Measurements from ENCODE around the gene PLA2G5.

The PLA2G5 gene

GRCh38 chr1:20093303-20093702 lies 23.3 kb downstream of the PLA2G5 start:
- no peak for DNase-seq

- DNase-seq = no peak
Observed at GRCh38 chr1:20093940-20094391, 24.0 kb downstream of the PLA2G5 start.

GRCh38 chr1:20095564-20096434 lies 25.8 kb downstream of the PLA2G5 start:
- DNase-seq = no peak

DNA sequence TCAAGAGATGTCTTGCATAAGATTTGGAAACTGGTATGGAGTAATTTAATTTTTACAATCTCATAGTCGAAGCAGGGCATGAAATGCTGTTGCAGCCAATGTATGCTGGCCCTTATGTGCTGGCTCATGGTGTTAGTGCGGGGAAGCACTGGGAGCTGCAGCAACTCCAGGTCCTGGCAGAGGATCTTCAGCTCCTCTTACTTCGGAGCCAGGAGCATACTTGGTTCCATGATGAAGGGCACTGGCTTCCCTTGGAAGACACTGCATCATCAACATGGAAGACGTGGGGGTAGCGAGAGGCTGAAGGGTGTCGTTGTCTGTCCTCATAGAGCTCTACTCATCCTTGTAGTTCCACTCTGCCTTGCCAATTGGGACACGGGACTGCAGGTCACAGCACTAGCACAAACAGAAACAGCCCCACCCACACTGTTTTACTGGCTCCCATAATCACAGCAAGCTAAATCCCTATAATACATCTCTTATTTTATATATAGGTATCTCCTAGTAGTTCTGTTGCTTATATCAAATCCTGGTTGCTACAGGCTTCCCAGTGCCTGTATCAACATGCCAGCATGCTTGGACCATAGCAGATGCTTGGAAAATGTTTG lies 26.9 kb downstream of the PLA2G5 start:
- no peak for DNase-seq

DNA sequence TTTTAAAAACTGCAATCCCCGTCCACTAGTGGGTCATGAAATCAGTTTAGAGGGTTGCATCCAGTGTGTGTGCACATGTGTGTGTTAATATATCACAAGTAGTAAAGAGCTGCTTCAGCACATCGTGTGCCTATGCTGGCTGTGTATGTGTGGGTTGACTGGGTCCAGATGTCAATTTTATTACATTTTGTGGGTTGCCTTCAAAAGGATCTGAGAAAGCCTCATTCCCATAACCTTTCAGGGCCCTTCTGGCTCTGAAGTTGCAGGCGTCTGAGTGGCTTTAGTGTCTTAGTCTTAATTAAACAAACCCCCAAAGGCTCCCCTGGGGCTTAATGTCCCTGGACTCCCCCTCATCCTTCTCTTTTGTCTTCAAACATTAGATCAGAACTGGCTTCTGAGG lies 29.5 kb downstream of the PLA2G5 start:
- no peak for DNase-seq

DNA sequence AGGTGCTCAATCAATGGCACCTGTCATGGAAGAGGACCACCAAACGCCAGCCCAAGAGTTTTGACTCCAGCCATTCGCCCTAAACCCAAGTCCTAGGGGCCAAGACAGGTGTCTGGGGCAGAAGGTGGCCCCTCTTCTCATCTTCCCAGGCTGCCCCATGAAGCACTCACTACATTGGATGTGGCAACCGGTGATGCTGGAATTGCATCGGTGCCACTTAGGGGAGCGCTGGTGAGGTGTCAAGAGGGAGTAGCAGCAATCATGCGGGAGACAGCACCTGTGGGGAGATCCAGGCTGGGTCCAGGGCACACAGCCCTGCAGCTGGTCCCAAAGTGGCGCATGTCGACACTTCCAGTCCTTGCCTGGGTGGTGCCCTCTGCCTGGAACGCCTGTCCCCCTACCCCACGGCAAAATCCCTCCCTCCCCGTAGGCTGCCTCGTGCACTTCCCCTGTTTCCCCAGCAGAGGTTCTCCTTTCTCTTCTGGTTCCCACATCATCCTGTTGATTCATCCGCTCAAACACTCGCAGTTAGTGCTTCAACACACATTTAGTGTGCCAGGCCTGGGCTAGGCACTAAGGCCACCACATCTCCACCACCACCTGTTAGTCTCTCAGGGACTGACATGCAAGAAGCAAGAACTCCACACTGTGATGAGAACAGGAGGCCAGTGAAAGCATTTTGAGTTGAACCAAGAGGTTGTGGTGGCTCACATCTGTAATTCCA lies 30.8 kb downstream of the PLA2G5 start:
- peak; percentile 41 for DNase-seq

DNA sequence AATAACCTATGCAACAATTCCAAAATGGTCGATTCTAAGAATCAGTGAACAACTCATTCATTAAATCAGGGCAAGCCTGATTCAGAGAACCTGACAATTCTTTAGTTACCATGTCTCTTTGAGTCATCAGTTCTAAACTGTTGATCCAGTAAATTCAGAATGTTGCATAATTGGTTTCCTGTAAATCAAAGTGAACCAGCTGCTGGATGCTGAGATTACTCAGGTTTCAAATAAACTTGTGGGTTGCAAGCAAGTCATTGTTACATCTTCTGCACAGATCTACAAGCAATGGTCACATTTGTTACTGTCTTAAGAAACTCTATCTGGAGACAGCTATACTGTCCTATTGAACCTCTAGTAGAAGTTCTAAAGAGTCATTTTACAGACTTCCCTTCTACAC lies 32.9 kb downstream of the PLA2G5 start:
- no peak for DNase-seq

DNA sequence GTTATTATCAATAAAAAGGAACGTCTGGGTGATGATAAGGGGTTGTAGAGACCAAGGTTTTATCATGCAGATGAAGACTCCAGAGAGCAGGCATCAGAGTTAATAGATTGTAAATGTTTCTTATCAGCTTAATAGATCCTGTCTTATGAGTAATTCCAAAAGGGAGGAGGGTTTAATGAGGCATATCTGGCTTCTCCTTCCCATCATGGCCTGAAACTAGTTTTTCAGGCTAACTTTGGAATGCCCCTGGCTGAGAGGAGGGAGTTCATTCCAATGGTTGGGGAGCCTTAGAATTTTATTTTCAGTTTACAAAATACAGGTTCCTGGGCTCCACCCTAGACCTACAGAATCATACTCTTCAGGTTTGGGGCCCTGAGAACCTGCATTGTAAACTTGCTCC lies 35.9 kb downstream of the PLA2G5 start:
- DNase-seq = no peak

- no peak for DNase-seq
Observed at GRCh38 chr1:20107351-20107750, 37.4 kb downstream of the PLA2G5 start.

- no peak for DNase-seq
Observed at GRCh38 chr1:20107796-20108195, 37.8 kb downstream of the PLA2G5 start.

DNA sequence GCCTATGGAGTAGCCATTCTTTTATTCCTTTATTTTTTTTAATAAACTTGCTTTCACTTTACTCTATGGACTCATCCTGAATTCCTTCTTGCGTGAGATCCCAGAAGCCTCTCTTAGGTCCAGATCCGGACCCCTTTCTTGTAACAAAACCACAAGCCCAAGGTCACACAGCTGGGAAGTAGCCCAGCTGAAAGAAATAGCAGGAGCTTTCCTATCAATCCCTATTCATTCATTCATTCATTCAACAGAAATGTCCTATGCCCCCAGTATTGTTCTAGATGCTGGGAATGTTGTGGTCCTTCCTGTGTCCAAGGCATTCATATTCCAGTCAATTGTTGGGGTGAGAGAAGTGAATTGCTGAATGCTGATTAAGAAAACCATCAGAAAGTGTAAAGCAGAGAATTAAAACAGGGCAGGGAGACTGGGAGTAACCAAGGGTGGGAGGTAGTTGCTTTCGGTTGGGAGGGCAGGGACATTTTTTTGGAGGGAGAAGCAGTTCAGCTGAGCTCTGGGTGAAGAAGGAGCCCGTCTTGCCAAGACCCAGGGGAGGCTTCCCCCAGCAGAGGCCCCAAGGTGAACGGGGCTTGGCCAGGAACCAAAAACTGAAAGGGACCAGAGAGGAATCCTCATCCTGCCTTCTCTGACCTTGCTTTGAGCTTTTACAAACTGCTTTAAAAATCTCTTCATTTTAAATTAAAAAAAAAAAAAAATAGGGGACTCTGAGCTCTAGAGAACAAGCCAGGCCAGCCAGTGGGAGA lies 38.6 kb downstream of the PLA2G5 start:
- no peak for DNase-seq

DNA sequence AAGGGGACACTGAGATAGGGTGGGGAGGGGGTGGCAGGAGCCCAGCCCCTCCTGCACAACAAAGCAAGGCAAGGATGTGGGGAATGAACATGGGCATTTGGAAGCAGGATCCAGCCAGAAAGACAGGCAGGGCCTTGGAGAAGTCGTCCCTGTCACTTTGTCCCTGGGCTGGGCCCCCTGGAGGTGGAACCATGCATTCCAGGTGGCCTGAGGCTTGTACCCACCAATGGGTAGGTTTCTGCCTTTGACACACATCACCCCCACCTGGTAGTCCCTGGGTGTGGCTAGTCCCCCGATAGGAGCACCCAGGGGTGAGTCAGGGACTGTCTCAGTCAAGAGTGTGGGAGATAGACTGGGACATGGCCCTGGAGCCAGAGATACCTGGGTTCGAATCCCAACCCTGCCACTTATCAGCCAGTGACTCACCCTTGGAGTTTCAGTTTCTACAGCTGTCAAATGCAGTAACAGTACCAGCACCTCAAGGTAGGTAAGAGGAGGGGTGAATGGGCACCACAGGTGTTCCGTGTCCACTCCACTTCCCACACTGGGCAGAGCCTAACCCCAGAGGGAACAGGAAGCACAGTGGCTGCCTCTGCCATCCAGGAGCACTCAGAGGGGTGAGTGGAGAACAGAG lies 39.3 kb downstream of the PLA2G5 start:
- no peak for DNase-seq

- no peak for DNase-seq
Observed at GRCh38 chr1:20110679-20111078, 40.7 kb downstream of the PLA2G5 start.

- DNase-seq = no peak
Observed at GRCh38 chr1:20111452-20111851, 41.5 kb downstream of the PLA2G5 start.

DNA sequence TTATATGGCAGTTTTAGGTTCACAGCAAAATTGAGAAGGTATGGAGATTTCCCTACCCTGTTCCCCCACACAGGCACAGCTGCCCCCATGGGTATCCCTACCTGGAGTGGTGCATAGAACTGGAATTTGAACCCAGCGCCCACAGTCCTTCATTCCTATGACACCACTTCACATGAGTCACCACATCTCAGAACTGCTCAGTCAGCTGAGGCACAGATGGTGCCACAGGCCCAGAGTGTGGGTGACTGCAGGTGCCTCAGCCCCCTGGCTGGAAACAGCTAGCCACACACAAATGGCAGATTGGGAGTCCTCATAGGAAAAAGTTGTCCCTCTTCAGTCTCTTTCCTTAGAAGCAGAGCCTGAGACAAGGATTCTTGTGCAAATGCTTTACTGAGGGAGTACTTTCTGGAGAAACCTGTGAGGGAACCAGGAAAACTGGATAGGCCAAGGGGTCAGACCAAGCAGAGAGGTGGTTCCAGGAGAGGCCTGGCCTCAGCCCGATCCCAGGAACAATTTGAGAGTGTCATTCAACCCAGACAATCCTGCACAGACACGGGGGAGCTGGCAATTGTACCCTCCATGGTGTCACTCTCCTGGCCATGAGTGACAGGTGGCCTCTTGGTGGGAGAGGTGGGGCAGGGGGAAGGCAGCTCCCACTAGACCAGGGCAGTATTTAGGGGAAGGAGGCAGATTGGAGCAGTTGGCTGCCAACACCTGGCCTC lies 42.4 kb downstream of the PLA2G5 start:
- DNase-seq = no peak

DNA sequence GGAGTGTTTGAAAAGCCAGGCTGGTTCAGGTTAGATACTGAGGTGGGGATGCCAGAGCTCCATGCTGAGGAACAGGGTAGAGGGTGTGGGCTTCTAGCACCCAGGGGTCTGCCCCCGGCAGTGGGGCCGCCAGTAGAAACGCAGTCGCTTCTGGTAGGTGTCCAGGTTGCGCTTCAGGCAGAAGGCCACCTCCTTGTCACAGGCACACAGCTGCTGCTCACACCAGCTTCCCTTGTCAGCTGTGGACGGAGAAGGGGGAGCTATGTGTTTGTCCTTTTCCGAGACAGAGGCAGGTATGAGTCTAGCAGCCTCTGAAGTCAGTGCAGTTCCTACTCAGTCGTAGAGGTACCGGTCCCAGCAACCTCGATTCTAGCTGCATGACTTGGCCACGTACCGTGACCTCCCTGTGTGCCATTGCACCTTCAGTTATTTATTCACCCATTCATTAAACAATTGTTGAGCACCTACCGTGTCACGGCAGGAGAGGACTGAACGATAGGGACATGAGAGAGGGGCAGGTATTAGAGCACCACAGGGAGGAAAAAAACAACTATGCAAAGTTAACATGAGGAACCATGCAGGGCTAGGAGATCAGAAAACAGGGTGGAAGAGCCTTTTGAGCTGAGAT lies 44.1 kb downstream of the PLA2G5 start:
- no peak for DNase-seq

DNA sequence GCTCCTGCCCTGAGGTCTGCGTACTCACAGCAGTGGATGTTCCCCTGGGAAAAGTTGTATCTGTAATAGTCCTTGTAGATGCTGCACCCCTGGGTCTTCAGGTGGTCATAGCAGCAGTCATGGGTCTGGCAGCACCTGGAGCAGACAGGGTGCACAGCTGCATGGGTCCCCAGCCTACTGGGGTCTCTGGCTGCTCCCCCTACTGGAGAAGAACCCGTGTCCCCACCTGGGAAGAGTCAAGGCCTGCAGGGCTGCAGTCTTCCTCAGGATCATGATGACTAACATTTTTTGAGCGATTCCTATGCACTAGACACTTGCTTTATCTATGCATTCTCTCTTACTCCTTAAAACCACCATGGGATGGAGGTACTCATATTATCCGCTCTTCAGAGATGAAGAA lies 45.5 kb downstream of the PLA2G5 start:
- no peak for DNase-seq

DNA sequence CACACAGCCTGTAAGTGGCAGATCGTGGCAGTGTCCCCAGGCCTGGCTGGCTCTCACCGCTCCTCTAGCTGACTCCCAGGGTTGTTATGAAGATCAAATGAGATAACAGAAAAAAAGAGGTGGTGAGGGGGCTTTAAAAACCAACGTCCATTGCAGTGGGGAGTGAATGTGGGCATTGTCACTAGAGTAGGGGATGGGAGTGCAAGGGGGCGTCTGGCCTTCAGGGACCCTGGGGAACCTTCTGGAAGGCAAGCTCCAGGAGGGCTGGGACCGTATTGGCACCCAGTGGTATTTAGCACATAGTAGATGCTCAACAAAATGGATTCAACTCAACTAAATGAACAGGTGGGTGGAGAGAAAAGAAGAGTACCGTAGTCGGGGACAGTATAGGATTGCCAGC lies 45.9 kb downstream of the PLA2G5 start:
- no peak for DNase-seq

- no peak for DNase-seq
Observed at GRCh38 chr1:20117236-20117635, 47.2 kb downstream of the PLA2G5 start.

GRCh38 chr1:20119347-20119746 lies 49.4 kb downstream of the PLA2G5 start, which contains the start of gene PLA2G2D:
Gene PLA2G2D (minus strand): TSS chr1:20119536. CDS start chr1:20119498, 38 bp downstream.
- DNase-seq = no peak

DNA sequence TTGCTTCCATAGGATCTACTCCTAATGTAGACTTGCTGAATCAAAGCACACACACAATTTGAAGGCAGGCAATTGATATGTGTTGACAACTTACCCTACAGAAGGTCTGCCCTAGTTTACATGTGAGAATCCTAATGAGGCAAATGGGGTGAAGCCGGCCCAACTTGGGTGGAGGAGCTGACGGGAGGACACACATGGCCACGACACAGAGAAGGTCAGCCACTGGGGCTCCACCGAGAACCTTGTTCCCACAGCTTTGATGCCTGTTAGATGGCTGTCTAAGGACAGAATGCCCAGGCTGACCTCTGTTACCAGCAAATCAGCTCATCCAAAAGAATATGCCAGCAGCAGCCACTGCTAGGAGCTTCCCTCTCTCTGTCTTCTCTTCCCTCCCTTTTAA lies 50.8 kb downstream of the PLA2G5 start:
- no peak for DNase-seq

Measured in DMS153 (cell line).